Ishikawa (cell line): ENCODE results near the gene TLE1.

Experiments
- FOXM1 ChIP-seq: IDR thresholded peaks from 2 replicates; pipeline ENCODE4 v1.6.1; 2012; ENCODE audit warnings: low read depth, borderline replicate concordance
- NFIC ChIP-seq: IDR thresholded peaks from 2 replicates; pipeline ENCODE4 v1.6.1; 2012
- TAF1 ChIP-seq: IDR thresholded peaks from 2 replicates; pipeline ENCODE4 v1.6.1; 2012; ENCODE audit warnings: low read depth, mild to moderate bottlenecking
- TEAD4 ChIP-seq: IDR thresholded peaks from 2 replicates; pipeline ENCODE4 v1.6.1; 2012
- YY1 ChIP-seq: IDR thresholded peaks from 2 replicates; pipeline ENCODE4 v1.6.1; 2012; ENCODE audit warnings: low read depth
- TF ChIP-seq, protein P1 (sequence below): IDR thresholded peaks from 2 replicates; pipeline ENCODE4 v1.6.1; 2012
- TF ChIP-seq, protein P2 (sequence below): IDR thresholded peaks from 2 replicates; pipeline ENCODE4 v1.6.1; 2012; ENCODE audit warnings: low read depth, mild to moderate bottlenecking

DNA sequence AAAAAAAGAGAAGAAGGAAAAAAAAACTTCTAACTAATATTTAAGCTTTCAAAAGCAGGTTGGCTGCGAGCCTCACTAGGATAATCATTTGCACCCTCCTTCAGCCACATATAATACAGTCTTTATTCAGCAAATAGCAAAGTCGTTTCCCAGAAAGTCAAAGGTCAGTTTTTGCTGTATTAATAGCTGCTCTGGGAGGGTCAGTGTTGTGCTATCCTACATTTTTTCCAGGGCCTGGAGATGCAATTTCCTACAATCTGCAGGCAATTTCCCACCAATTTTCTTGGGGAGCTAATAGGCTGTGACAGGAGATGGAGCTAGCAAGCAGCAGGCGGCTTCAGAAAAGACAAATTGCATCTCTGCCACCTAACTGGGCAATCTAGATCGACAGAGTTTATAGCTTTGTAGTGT lies 136.8 kb downstream of the TLE1 start:
- TF ChIP-seq, protein P1, sequence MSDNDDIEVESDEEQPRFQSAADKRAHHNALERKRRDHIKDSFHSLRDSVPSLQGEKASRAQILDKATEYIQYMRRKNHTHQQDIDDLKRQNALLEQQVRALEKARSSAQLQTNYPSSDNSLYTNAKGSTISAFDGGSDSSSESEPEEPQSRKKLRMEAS: no peak
- TF ChIP-seq NFIC: no peak
- TF ChIP-seq, protein P2, sequence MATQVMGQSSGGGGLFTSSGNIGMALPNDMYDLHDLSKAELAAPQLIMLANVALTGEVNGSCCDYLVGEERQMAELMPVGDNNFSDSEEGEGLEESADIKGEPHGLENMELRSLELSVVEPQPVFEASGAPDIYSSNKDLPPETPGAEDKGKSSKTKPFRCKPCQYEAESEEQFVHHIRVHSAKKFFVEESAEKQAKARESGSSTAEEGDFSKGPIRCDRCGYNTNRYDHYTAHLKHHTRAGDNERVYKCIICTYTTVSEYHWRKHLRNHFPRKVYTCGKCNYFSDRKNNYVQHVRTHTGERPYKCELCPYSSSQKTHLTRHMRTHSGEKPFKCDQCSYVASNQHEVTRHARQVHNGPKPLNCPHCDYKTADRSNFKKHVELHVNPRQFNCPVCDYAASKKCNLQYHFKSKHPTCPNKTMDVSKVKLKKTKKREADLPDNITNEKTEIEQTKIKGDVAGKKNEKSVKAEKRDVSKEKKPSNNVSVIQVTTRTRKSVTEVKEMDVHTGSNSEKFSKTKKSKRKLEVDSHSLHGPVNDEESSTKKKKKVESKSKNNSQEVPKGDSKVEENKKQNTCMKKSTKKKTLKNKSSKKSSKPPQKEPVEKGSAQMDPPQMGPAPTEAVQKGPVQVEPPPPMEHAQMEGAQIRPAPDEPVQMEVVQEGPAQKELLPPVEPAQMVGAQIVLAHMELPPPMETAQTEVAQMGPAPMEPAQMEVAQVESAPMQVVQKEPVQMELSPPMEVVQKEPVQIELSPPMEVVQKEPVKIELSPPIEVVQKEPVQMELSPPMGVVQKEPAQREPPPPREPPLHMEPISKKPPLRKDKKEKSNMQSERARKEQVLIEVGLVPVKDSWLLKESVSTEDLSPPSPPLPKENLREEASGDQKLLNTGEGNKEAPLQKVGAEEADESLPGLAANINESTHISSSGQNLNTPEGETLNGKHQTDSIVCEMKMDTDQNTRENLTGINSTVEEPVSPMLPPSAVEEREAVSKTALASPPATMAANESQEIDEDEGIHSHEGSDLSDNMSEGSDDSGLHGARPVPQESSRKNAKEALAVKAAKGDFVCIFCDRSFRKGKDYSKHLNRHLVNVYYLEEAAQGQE: no peak
- no peak for TF ChIP-seq TAF1
- no peak for TF ChIP-seq YY1
- no peak for TF ChIP-seq FOXM1
- TF ChIP-seq TEAD4: no peak
